ENCODE measurements around the gene NLRC3. TPM values are rescaled to one million over a fixed set of nuclear protein-coding genes. Genes with fewer than 3 reads are reported as not detected.

Gene NLRC3
- total RNA-seq, 1 experiment from 2014 or later: 0.26 TPM

DNA sequence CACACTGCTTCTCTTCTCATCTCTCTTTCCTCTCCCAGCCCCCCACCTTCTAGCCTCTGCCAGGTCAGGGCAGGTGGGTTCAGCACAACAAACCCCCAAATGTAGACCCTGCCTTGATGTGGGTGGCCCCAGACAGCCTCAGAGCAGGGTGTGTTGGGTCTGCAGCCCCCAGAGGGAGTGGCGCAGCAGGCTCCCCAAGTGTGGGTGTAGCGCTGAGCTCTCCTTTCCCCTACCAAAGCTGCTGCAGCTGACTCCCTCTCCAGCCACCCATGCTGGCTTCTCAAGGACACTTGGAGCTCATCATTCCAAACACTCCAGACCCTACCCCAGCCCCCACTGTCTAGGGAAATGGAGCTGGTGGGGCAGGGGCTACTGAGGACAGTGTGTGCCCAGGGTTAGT is 27.3 kb downstream of the NLRC3 start:
- Histone ChIP-seq H3K4me3 (ENCODE audit: low read depth in 2 of 2, low read length in 2 of 2) (no peak overlapping the region), H3K27me3 (ENCODE audit: control insufficient read depth, insufficient read depth, low read length) (no peaks in the 10 kb centered on the region), H3K9me3 (ENCODE audit: control insufficient read depth, insufficient read depth, low read depth, low read length) (no peaks in the 10 kb centered on the region), H3K36me3 (ENCODE audit: control insufficient read depth, insufficient read depth, low read length) (no peaks in the 10 kb centered on the region), H3K4me1 (ENCODE audit: control insufficient read depth, insufficient read depth, low read length) (no peaks in the 10 kb centered on the region), H3K27ac (ENCODE audit: low read length) (no peak overlapping the region)
- BruUV-seq (replicated peaks): no TSS peak
- TF ChIP-seq, protein P1, sequence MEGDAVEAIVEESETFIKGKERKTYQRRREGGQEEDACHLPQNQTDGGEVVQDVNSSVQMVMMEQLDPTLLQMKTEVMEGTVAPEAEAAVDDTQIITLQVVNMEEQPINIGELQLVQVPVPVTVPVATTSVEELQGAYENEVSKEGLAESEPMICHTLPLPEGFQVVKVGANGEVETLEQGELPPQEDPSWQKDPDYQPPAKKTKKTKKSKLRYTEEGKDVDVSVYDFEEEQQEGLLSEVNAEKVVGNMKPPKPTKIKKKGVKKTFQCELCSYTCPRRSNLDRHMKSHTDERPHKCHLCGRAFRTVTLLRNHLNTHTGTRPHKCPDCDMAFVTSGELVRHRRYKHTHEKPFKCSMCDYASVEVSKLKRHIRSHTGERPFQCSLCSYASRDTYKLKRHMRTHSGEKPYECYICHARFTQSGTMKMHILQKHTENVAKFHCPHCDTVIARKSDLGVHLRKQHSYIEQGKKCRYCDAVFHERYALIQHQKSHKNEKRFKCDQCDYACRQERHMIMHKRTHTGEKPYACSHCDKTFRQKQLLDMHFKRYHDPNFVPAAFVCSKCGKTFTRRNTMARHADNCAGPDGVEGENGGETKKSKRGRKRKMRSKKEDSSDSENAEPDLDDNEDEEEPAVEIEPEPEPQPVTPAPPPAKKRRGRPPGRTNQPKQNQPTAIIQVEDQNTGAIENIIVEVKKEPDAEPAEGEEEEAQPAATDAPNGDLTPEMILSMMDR (IDR thresholded peaks at IDR 0.05): no peak
- TF ChIP-seq POLR2AphosphoS5 (IDR thresholded peaks at IDR 0.05; ENCODE audit: low read depth, low read length): no peak
- TF ChIP-seq TCF7L2 (IDR thresholded peaks at IDR 0.05; ENCODE audit: low read depth, low read length): no peak
- no peak for TF ChIP-seq SIN3A (IDR thresholded peaks at IDR 0.05; ENCODE audit: borderline replicate concordance, insufficient read depth, low read depth, low read length)
- TF ChIP-seq, protein P2, sequence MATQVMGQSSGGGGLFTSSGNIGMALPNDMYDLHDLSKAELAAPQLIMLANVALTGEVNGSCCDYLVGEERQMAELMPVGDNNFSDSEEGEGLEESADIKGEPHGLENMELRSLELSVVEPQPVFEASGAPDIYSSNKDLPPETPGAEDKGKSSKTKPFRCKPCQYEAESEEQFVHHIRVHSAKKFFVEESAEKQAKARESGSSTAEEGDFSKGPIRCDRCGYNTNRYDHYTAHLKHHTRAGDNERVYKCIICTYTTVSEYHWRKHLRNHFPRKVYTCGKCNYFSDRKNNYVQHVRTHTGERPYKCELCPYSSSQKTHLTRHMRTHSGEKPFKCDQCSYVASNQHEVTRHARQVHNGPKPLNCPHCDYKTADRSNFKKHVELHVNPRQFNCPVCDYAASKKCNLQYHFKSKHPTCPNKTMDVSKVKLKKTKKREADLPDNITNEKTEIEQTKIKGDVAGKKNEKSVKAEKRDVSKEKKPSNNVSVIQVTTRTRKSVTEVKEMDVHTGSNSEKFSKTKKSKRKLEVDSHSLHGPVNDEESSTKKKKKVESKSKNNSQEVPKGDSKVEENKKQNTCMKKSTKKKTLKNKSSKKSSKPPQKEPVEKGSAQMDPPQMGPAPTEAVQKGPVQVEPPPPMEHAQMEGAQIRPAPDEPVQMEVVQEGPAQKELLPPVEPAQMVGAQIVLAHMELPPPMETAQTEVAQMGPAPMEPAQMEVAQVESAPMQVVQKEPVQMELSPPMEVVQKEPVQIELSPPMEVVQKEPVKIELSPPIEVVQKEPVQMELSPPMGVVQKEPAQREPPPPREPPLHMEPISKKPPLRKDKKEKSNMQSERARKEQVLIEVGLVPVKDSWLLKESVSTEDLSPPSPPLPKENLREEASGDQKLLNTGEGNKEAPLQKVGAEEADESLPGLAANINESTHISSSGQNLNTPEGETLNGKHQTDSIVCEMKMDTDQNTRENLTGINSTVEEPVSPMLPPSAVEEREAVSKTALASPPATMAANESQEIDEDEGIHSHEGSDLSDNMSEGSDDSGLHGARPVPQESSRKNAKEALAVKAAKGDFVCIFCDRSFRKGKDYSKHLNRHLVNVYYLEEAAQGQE (IDR thresholded peaks at IDR 0.05; ENCODE audit: insufficient read depth in 1 of 2, low read depth in 2 of 2, low read length in 1 of 2): no peak
- DNase-seq (ENCODE audit: low read depth, low spot score) (no peak), ATAC-seq (no peak)
- intact Hi-C loops (cut with micrococcal nuclease; ENCODE audit: unreplicated experiment): no loop called here
- in situ Hi-C loops (cut with HindIII; ENCODE audit: low pct_unique_long_range_greater_than_20kb, low sequenced_read_pairs): no loop called here
- ChIA-PET POLR2A (no interaction called here), CTCF (no interaction called here)

DNA sequence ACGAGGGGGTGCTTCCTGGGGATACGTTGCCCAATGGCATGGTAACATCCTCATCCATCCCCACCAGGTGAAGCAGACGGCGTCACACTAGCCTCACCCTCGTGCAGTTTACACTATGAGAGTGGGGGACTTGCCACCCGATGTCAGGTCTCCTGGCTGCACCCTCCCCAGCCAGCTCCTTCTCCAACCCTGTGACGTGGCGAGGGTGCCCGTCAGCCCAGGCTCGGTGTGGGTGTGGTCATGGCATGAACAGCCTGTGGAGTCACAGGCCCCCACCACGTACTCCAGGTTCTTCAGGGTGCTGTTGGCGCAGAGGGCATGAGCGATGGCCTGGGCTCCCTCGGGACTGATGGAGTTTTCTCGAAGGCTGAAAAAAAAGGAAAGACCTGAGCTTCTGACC is 28.3 kb downstream of the NLRC3 start:
- in situ Hi-C loops (cut with HindIII; ENCODE audit: low pct_unique_long_range_greater_than_20kb, low sequenced_read_pairs) (no loop called here), intact Hi-C loops (cut with micrococcal nuclease; ENCODE audit: unreplicated experiment) (no loop called here)
- DNase-seq (ENCODE audit: low read depth, low spot score) (no peak), ATAC-seq (no peak)
- Histone ChIP-seq H3K4me1 (ENCODE audit: control insufficient read depth, insufficient read depth, low read length) (no peaks in the 10 kb centered on the region), H3K27ac (ENCODE audit: low read length) (no peak overlapping the region), H3K9me3 (ENCODE audit: control insufficient read depth, insufficient read depth, low read depth, low read length) (no peaks in the 10 kb centered on the region), H3K36me3 (ENCODE audit: control insufficient read depth, insufficient read depth, low read length) (no peaks in the 10 kb centered on the region), H3K27me3 (ENCODE audit: control insufficient read depth, insufficient read depth, low read length) (no peaks in the 10 kb centered on the region), H3K4me3 (ENCODE audit: low read depth in 2 of 2, low read length in 2 of 2) (no peak overlapping the region)
- ChIA-PET CTCF (no interaction called here), POLR2A (interaction anchor here (0.5 kb wide), 1 partner anchor 42 kb away, joined by 5 read pairs; no protein-coding TSS in a partner anchor)
- no TSS peak for BruUV-seq (replicated peaks)
- TF ChIP-seq SIN3A (IDR thresholded peaks at IDR 0.05; ENCODE audit: borderline replicate concordance, insufficient read depth, low read depth, low read length) (no peak), POLR2AphosphoS5 (IDR thresholded peaks at IDR 0.05; ENCODE audit: low read depth, low read length) (no peak), TCF7L2 (IDR thresholded peaks at IDR 0.05; ENCODE audit: low read depth, low read length) (no peak)
- TF ChIP-seq, protein P2 (IDR thresholded peaks at IDR 0.05; ENCODE audit: insufficient read depth in 1 of 2, low read depth in 2 of 2, low read length in 1 of 2): no peak
- TF ChIP-seq, protein P1 (IDR thresholded peaks at IDR 0.05): no peak

Measured in Panc1 (cell line).